Liver (tissue), 9 donors: Measurements from ENCODE around the gene ANTXR1. TPM values are rescaled to one million over a fixed set of nuclear protein-coding genes. Genes with fewer than 3 reads are reported as not detected.

Experiments
- DNase-seq: peaks from one replicate; pipeline ENCODE4 v3.0.0-alpha.2; 2017; ENCODE audit warnings: low spot score
- H3K27ac ChIP-seq, 2 donors: one replicate each; pipeline ENCODE4 v1.7.0; 2013; ENCODE audit warnings: inconsistent platforms in 2 of 2, low read length in 2 of 2, control low read depth in 1 of 2, low read depth in 1 of 2, mild to moderate bottlenecking in 1 of 2
- H3K27me3 ChIP-seq, 4 donors: one replicate each; pipeline versions ENCODE4 v1.6.1 to v1.7.0; 2013; ENCODE audit warnings: low read length in 3 of 4, inconsistent platforms in 1 of 4, mild to moderate bottlenecking in 1 of 4, moderate library complexity in 1 of 4; ENCODE audit not compliant: control insufficient read depth in 4 of 4, insufficient read depth in 4 of 4
- H3K36me3 ChIP-seq, 4 donors: one replicate each; pipeline versions ENCODE4 v1.6.1 to v1.7.0; 2013; ENCODE audit warnings: low read length in 3 of 4, mild to moderate bottlenecking in 3 of 4, low read depth in 1 of 4, moderate library complexity in 1 of 4; ENCODE audit not compliant: control insufficient read depth in 4 of 4, insufficient read depth in 3 of 4
- H3K4me1 ChIP-seq, 4 donors: one replicate each; pipeline versions ENCODE4 v1.6.1 to v1.7.0; 2013; ENCODE audit warnings: low read length in 3 of 4, mild to moderate bottlenecking in 3 of 4, moderate library complexity in 1 of 4; ENCODE audit not compliant: control insufficient read depth in 4 of 4, insufficient read depth in 4 of 4
- H3K4me3 ChIP-seq, 3 donors: one replicate each; pipeline versions ENCODE4 v1.6.1 to v1.7.0; 2013; ENCODE audit warnings: low read length in 3 of 3, control low read depth in 1 of 3, low read depth in 1 of 3, mild to moderate bottlenecking in 1 of 3
- H3K9ac ChIP-seq, 2 donors: one replicate each; pipeline ENCODE4 v1.7.0; 2013; ENCODE audit warnings: low read length in 2 of 2, mild to moderate bottlenecking in 2 of 2, moderate library complexity in 2 of 2, control low read depth in 1 of 2, low read depth in 1 of 2
- H3K9me3 ChIP-seq, 4 donors: one replicate each; pipeline versions ENCODE4 v1.6.1 to v1.7.0; 2013; ENCODE audit warnings: low read length in 3 of 4; ENCODE audit not compliant: control insufficient read depth in 4 of 4
- ATF3 ChIP-seq: IDR thresholded peaks from 2 replicates; pipeline ENCODE4 v1.6.1; 2016; ENCODE audit warnings: antibody characterized with exemption
- CTCF ChIP-seq: fragments of 150-350 bp; IDR thresholded peaks from 2 replicates; pipeline ENCODE4 v1.5.1; 2017; ENCODE audit warnings: improper control_type of control experiment, low read depth, low read length; ENCODE audit not compliant: missing input control
- EGR1 ChIP-seq, 2 donors: IDR thresholded peaks; 2 replicates each; pipeline ENCODE4 v1.6.1; 2016 to 2018; ENCODE audit warnings: antibody characterized with exemption in 2 of 2, low read depth in 2 of 2
- FOXA1 ChIP-seq: IDR thresholded peaks from 2 replicates; pipeline ENCODE4 v1.6.1; 2016; ENCODE audit warnings: antibody characterized with exemption
- FOXA2 ChIP-seq: IDR thresholded peaks from 2 replicates; pipeline ENCODE4 v1.6.1; 2016; ENCODE audit warnings: antibody characterized with exemption
- GABPA ChIP-seq, 2 donors: IDR thresholded peaks in 1 of 2; conservative IDR thresholded peaks in 1 of 2; 2 replicates each; pipeline ENCODE4 v1.6.1; 2016; ENCODE audit warnings: antibody characterized with exemption in 2 of 2, mild to moderate bottlenecking in 1 of 2, moderate library complexity in 1 of 2
- HNF4A ChIP-seq, 2 donors: conservative IDR thresholded peaks; 2 replicates each; pipeline ENCODE4 v1.6.1; 2016; ENCODE audit warnings: antibody characterized with exemption in 2 of 2, mild to moderate bottlenecking in 2 of 2
- HNF4G ChIP-seq: IDR thresholded peaks from 2 replicates; pipeline ENCODE4 v1.6.1; 2016; ENCODE audit warnings: antibody characterized with exemption
- JUND ChIP-seq, 2 donors: IDR thresholded peaks; 2 replicates each; pipeline ENCODE4 v1.6.1; 2016; ENCODE audit warnings: antibody characterized with exemption in 2 of 2
- MAX ChIP-seq: IDR thresholded peaks from 2 replicates; pipeline ENCODE4 v1.6.1; 2016; ENCODE audit warnings: antibody characterized with exemption
- NR2F2 ChIP-seq: IDR thresholded peaks from 2 replicates; pipeline ENCODE4 v1.6.1; 2016; ENCODE audit warnings: antibody characterized with exemption
- RAD21 ChIP-seq, 2 donors: IDR thresholded peaks; 2 replicates each; pipeline ENCODE4 v1.6.1; 2016; ENCODE audit warnings: antibody characterized with exemption in 2 of 2, mild to moderate bottlenecking in 2 of 2
- REST ChIP-seq: IDR thresholded peaks from 2 replicates; pipeline ENCODE4 v1.6.1; 2016; ENCODE audit warnings: antibody characterized with exemption, mild to moderate bottlenecking
- RXRA ChIP-seq, 2 donors: IDR thresholded peaks; 2 replicates each; pipeline ENCODE4 v1.6.1; 2017 to 2018; ENCODE audit warnings: antibody characterized with exemption in 2 of 2, mild to moderate bottlenecking in 1 of 2
- SP1 ChIP-seq: IDR thresholded peaks from 2 replicates; pipeline ENCODE4 v1.6.1; 2018; ENCODE audit warnings: antibody characterized with exemption, mild to moderate bottlenecking
- TAF1 ChIP-seq: conservative IDR thresholded peaks from 2 replicates; pipeline ENCODE4 v1.6.1; 2016; ENCODE audit warnings: antibody characterized with exemption, mild to moderate bottlenecking
- YY1 ChIP-seq: IDR thresholded peaks from 2 replicates; pipeline ENCODE4 v1.6.1; 2016; ENCODE audit warnings: antibody characterized with exemption, mild to moderate bottlenecking
- ZBTB33 ChIP-seq: IDR thresholded peaks from 2 replicates; pipeline ENCODE4 v1.6.1; 2016; ENCODE audit warnings: antibody characterized with exemption
- WGBS: extraction: QIAGEN DNeasy Blood & Tissue Kit; methylation state at CpG from one replicate; pipeline ENCODE4 v1.1.7; 2013; 5-methylcytosine and 5-hydroxymethylcytosine counted together
- polyA plus RNA-seq, 2 donors: library from polyadenylated mRNA; stranded (reverse) in 1 of 2; unstranded in 1 of 2; fragments of 200-250 nt in 1 of 2; fragments of >200 nt in 1 of 2; fragmentation: Nextera tagmentation in 1 of 2; extraction: Ambion mirVana in 1 of 2; gene quantifications; one replicate each; pipeline versions ENCODE4 v1.2.1 to v1.2.3, GENCODE V29; 2013 to 2015
- total RNA-seq, 2 donors: library from RNA; depleted of rRNA; stranded (reverse); fragments of >200 nt; gene quantifications; one replicate each; pipeline ENCODE4 v1.2.3, GENCODE V29; 2014
- donor health status: healthy.
- donor health status: healthy.
- donor health status: healthy.
- donor health status: healthy.
- donor health status: healthy.

ANTXR1 gene
- total and polyA plus RNA-seq, 4 donors = 0.60 to 3.6 (median 1.8) TPM

GRCh38 chr2:69241093-69241492, 228.1 kb downstream of the ANTXR1 start:
- Histone ChIP-seq H3K36me3 (no peaks in the 10 kb centered on the region), H3K4me3 (no peak overlapping the region), H3K27me3 (no peaks in the 10 kb centered on the region), H3K9ac (no peak overlapping the region), H3K4me1 (no peaks in the 10 kb centered on the region), H3K9me3 (no peaks in the 10 kb centered on the region), H3K27ac (no peak overlapping the region)
- no peak for TF ChIP-seq HNF4G
- no peak for TF ChIP-seq CTCF
- no peak for TF ChIP-seq HNF4A (conservative IDR thresholded peaks at IDR 0.05)
- no peak for TF ChIP-seq RXRA (IDR thresholded peaks at IDR 0.05)
- TF ChIP-seq REST = no peak
- no peak for TF ChIP-seq SP1
- TF ChIP-seq TAF1 = no peak
- TF ChIP-seq EGR1 (IDR thresholded peaks at IDR 0.05; ENCODE audit: low read depth in 2 of 2) = no peak
- TF ChIP-seq FOXA1 = no peak
- TF ChIP-seq ZBTB33 = no peak
- TF ChIP-seq JUND (IDR thresholded peaks at IDR 0.05) = no peak
- no peak for TF ChIP-seq FOXA2
- no peak for TF ChIP-seq ATF3
- no peak for TF ChIP-seq GABPA (IDR thresholded peaks at IDR 0.05 in 1 of 2, conservative IDR thresholded peaks at IDR 0.05 in 1 of 2)
- TF ChIP-seq NR2F2 = no peak
- TF ChIP-seq MAX = no peak
- no peak for TF ChIP-seq YY1
- no peak for TF ChIP-seq RAD21 (IDR thresholded peaks at IDR 0.05)
- DNase-seq = no peak
- WGBS = 75% methylated on average over 7 of the region's 7 CpGs
